MCF 10A (cell line): ENCODE results near the gene AP2B1. TPM values are rescaled to one million over a fixed set of nuclear protein-coding genes. Genes with fewer than 3 reads are reported as not detected.

ENCODE experiments used
- BruUV-seq: library from RNA; stranded (reverse); fragments of 400-500 nt; replicated peaks from 2 replicates; lab custom pipeline; 2021; lab: Mats Ljungman, UMichigan
- CTCF ChIA-PET: fragments of 300-600 bp; sonication (Branson Sonifier 250); formaldehyde crosslinking; extraction: SDS; loops from one replicate; lab custom pipeline; 2021; ENCODE audit warnings: antibody characterized with exemption, inconsistent platforms; lab: Yijun Ruan, JAX
- POLR2A ChIA-PET: fragments of 300-600, 350-650 bp; sonication (Branson Sonifier 250); formaldehyde crosslinking; extraction: SDS; loops from one replicate; lab custom pipeline; 2020; ENCODE audit warnings: antibody characterized with exemption, inconsistent platforms; lab: Yijun Ruan, JAX
- DNase-seq: peaks from one replicate; pipeline ENCODE4 v3.0.0-alpha.2; 2018; ENCODE audit not compliant: unreplicated experiment
- H3K27ac Mint-ChIP-seq: one replicate; pipeline ENCODE4 v1.8.0; 2022; ENCODE audit warnings: mild to moderate bottlenecking, low read depth, mixed read lengths; ENCODE audit not compliant: unreplicated experiment
- H3K27me3 Mint-ChIP-seq: one replicate; pipeline ENCODE4 v1.8.0; 2022; ENCODE audit warnings: mixed read lengths; ENCODE audit not compliant: insufficient read depth, unreplicated experiment
- H3K36me3 Mint-ChIP-seq: one replicate; pipeline ENCODE4 v1.8.0; 2022; ENCODE audit warnings: mild to moderate bottlenecking, moderate library complexity, mixed read lengths; ENCODE audit not compliant: insufficient read depth, unreplicated experiment
- H3K4me1 Mint-ChIP-seq: one replicate; pipeline ENCODE4 v1.8.0; 2022; ENCODE audit warnings: mixed read lengths; ENCODE audit not compliant: insufficient read depth, unreplicated experiment
- H3K4me3 Mint-ChIP-seq: one replicate; pipeline ENCODE4 v1.8.0; 2022; ENCODE audit warnings: mild to moderate bottlenecking, moderate library complexity, mixed read lengths; ENCODE audit not compliant: unreplicated experiment
- H3K9me3 Mint-ChIP-seq: one replicate; pipeline ENCODE4 v1.8.0; 2022; ENCODE audit warnings: mixed read lengths; ENCODE audit not compliant: unreplicated experiment
- intact Hi-C: fragments of 100-400 bp; cut with micrococcal nuclease; formaldehyde crosslinking; loops from 2 replicates; pipeline ENCODE4 v1.14.1; 2022
- total RNA-seq: library from RNA; stranded (reverse); gene quantifications from 2 replicates; pipeline ENCODE4 v1.2.3, GENCODE V29; 2022
- TF ChIP-seq, protein P1 (sequence below): fragments of 200-600 bp; IDR thresholded peaks from one replicate; pipeline ENCODE4 v1.8.0; 2022; ENCODE audit warnings: antibody characterized with exemption, mild to moderate bottlenecking; ENCODE audit not compliant: unreplicated experiment

AP2B1 gene
- total RNA-seq, 1 experiment from 2014 or later, result 227 TPM

DNA sequence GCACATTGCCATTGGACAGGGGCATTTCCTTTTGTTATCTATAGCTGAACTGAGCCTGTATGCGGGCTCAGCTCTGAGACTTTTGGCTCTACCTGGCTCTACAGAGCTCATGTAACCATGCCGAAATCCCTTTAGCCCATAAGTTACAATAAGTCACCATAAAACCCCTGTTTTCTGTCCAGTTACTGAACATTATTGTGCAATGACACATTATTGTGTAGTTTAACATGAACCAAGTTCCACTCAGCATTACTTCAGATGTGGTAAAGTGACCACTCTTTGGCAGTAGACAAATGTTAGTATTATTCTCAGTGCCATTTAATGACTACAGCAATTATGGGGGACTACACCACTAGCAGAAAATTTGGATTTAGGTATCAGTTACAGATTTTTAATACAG, 78.9 kb downstream of the AP2B1 start:
- intact Hi-C loops, result loop anchor here (10.0 kb wide), 1 partner anchor 79 kb away; no protein-coding TSS in a partner anchor
- ChIA-PET POLR2A (no interaction called here), CTCF (interaction anchor here (1.0 to 4.9 kb wide), 3 partner anchors 54 to 692 kb away, joined by 3 to 35 read pairs (median 14); no protein-coding TSS in a partner anchor)
- peak; percentile 0 for DNase-seq
- H3K36me3 Mint-ChIP-seq, result peaks cover 45% of the 10 kb centered on the region
- no peak overlapping the region for H3K4me3 Mint-ChIP-seq
- no peaks in the 10 kb centered on the region for H3K4me1 Mint-ChIP-seq
- no peaks in the 10 kb centered on the region for H3K27me3 Mint-ChIP-seq
- TF ChIP-seq, protein P1, sequence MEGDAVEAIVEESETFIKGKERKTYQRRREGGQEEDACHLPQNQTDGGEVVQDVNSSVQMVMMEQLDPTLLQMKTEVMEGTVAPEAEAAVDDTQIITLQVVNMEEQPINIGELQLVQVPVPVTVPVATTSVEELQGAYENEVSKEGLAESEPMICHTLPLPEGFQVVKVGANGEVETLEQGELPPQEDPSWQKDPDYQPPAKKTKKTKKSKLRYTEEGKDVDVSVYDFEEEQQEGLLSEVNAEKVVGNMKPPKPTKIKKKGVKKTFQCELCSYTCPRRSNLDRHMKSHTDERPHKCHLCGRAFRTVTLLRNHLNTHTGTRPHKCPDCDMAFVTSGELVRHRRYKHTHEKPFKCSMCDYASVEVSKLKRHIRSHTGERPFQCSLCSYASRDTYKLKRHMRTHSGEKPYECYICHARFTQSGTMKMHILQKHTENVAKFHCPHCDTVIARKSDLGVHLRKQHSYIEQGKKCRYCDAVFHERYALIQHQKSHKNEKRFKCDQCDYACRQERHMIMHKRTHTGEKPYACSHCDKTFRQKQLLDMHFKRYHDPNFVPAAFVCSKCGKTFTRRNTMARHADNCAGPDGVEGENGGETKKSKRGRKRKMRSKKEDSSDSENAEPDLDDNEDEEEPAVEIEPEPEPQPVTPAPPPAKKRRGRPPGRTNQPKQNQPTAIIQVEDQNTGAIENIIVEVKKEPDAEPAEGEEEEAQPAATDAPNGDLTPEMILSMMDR, result no peak
- BruUV-seq, result no TSS peak
- H3K9me3 Mint-ChIP-seq, result no peaks in the 10 kb centered on the region
- no peak overlapping the region for H3K27ac Mint-ChIP-seq

DNA sequence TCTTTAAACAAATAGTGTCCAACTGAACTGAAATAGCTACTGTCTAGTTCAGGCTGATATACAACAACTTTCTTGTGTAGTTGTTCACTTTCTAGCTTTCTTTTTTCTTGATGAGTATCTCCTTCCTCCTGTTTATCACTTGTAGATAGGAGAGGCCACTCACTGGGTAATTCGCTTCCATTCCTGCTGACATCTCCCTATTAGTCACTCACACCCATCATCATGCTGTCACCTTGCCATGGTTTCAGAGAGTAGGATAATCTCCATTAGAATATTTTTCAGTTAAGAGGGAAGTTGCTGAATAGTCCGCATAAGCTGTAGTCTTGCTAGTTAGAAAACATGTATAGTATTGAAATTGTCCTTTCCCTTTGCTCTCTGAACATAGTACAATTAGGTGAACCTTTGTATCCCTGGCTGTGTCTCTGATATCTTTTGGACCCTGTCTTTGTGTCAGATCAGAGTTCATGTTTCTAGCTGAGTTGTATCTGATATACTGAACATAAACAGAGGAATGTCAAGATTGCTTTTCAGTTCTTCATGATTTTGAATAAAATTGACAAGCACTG, 79.9 kb downstream of the AP2B1 start:
- no peaks in the 10 kb centered on the region for H3K9me3 Mint-ChIP-seq
- no TSS peak for BruUV-seq
- no peaks in the 10 kb centered on the region for H3K27me3 Mint-ChIP-seq
- DNase-seq, result no peak
- H3K27ac Mint-ChIP-seq, result no peak overlapping the region
- POLR2A ChIA-PET, result interaction anchor here (1.6 kb wide), 1 partner anchor 11 kb away, joined by 4 read pairs; no protein-coding TSS in a partner anchor
- intact Hi-C loops, result loop anchor here (10.0 kb wide), 1 partner anchor 78 kb away; no protein-coding TSS in a partner anchor
- CTCF ChIA-PET, result interaction anchor here (0.5 to 4.9 kb wide), 5 partner anchors 16 to 142 kb away, joined by 3 to 35 read pairs (median 3); no protein-coding TSS in a partner anchor
- no peaks in the 10 kb centered on the region for H3K4me1 Mint-ChIP-seq
- peaks cover 44% of the 10 kb centered on the region for H3K36me3 Mint-ChIP-seq
- TF ChIP-seq, protein P1, result no peak
- no peak overlapping the region for H3K4me3 Mint-ChIP-seq

DNA sequence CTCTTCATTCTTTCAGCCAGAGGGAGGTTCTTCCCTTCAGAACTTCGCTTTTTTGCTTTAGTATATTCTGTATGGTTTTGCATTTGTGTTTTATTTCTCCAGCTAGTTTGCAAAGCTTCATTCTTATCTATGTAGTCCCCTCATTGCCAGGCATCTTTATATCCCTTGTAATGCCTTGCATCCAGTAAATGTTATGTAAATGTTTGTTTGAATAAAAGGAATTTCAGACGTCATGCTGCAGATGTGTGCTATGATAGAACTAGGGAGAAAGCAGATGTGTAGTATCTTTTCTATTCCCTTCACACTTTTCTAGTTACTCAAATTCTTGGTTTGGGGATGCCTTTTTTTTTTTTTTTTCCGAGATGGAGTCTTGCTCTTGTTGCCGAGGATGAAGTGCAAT, 81.7 kb downstream of the AP2B1 start:
- H3K36me3 Mint-ChIP-seq, result peaks cover 44% of the 10 kb centered on the region
- DNase-seq, result no peak
- CTCF ChIA-PET, result interaction anchor here (0.7 to 1.5 kb wide), 5 partner anchors 14 to 136 kb away, joined by 3 to 8 read pairs (median 3); no protein-coding TSS in a partner anchor
- H3K27ac Mint-ChIP-seq, result no peak overlapping the region
- intact Hi-C loops, result loop anchor here (10.0 kb wide), 1 partner anchor 76 kb away; no protein-coding TSS in a partner anchor
- TF ChIP-seq, protein P1, result no peak
- H3K27me3 Mint-ChIP-seq, result no peaks in the 10 kb centered on the region
- POLR2A ChIA-PET, result interaction anchor here (0.8 to 1.6 kb wide), 2 partner anchors 9 to 19 kb away, joined by 4 to 5 read pairs; no protein-coding TSS in a partner anchor
- H3K9me3 Mint-ChIP-seq, result no peaks in the 10 kb centered on the region
- no TSS peak for BruUV-seq
- H3K4me1 Mint-ChIP-seq, result no peaks in the 10 kb centered on the region
- no peak overlapping the region for H3K4me3 Mint-ChIP-seq

DNA sequence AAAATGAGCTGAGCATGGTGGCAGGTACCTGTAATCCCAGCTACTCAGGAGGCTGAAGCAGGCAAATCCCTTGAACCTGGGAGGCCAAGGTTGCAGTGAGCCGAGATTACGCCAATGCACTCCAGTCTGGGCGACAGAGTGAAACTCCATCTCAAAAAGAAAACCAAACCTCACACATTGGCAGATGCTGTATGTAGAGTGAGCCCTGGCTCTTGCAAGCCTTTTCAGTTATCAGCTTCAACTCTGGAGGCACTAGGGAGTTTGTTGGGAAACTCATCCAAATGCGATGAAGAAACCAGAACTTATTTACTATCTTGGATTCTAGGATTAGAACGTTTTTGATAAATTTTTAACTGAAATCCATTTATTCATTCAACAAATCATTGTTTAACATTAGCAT, 87.4 kb downstream of the AP2B1 start:
- Mint-ChIP-seq H3K4me3 (no peak overlapping the region), H3K4me1 (no peaks in the 10 kb centered on the region), H3K9me3 (no peaks in the 10 kb centered on the region), H3K27ac (no peak overlapping the region), H3K36me3 (peaks cover 64% of the 10 kb centered on the region), H3K27me3 (no peaks in the 10 kb centered on the region)
- TF ChIP-seq, protein P1, result no peak
- ChIA-PET POLR2A (no interaction called here), CTCF (interaction anchor here (0.6 to 1.8 kb wide), 3 partner anchors 13 to 61 kb away, joined by 3 to 5 read pairs (median 3); no protein-coding TSS in a partner anchor)
- intact Hi-C loops, result no loop called here
- DNase-seq, result no peak
- BruUV-seq, result no TSS peak
